Stimulated activated CD4-positive, alpha-beta T cell treated with anti-CD3 and anti-CD28 coated beads, Interleukin-1b, Interleukin-23, amount 100 ng/mL, for 48 hours (primary cell): Measurements from ENCODE around the gene PIK3R3.

ENCODE experiments used
- DNase-seq: peaks from one replicate; pipeline ENCODE4 v3.0.0-alpha.2; 2020

PIK3R3 gene

DNA sequence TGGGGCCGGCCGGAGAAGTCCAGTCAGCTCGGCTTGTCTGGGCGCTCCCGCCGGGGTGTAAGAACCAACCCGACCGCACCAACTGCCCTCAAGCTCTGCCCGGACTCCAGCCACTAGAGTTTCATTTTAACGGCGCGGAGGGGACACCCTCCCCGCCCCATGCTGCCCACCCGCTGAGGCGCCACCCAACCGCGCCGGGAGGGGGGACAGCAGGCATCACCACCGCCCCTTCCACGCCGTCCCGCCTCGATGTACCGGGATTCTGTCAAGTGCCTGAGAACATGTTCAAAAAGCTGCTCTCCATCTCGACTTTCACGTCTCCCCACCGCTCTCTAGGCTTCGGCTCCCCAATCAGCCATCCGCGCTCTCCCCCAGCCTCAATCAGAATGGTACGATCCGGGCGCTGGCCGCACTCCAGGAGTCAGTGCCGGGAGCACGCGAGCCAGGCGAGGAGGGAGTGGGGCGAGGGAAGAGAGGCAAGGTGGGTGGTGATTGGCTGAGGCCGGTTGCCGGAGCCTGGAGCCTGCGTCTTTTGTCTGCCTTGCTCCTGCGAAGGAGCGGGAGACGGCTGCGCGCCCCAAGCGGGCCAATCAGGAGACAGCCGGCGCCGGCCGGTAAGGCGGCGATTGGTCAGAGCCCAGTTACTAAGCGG lies at the start of gene PIK3R3:
Gene PIK3R3, minus strand, starts transcription at position 101 of the 652 bp plus-strand sequence. CDS start 677 bp downstream, outside the sequence.
- DNase-seq = peak; percentile 92

DNA sequence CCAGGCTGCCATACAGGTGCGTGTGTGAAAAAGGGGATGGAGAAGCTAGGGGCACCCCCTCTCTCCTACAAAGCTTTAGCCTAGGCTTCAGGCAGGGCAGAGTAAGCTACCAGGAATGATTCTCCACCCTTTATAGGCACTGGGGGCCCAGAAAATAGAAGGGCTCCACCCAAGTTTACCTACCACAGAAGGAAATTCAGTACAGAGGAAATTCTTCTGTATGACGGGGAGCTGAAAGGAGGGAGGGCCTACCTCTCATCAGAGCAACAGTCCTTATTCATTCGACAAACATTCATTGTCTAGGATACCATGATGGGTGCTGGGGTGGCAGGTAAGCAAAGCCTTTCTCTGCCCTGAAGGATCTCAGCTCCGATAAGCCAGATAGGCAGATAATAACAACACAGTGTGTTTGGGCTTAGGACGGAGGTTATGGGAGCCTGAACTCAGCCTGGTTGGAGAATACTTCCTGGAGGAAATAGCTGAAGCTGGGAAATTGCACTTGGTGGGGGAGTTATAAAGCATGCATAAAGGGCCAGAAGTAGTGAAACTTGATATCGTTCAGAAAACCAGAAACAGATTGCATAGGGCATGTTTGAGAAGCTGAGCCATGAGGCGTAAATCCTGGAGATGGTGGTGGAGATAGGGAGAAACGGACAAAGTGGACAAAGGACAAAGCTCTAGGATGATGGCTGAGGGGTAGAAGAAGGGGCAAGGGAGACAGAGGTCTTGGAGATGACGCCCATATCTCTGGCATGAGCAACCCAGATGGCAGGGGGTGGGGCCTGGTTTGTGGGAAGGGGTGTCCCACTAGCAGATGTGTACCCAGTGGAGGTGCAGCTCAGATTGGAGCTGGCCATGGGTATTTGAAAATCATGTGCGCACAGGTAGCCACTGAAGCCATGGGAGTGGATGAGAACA lies 49.2 kb upstream of the PIK3R3 start:
- DNase-seq = no peak

DNA sequence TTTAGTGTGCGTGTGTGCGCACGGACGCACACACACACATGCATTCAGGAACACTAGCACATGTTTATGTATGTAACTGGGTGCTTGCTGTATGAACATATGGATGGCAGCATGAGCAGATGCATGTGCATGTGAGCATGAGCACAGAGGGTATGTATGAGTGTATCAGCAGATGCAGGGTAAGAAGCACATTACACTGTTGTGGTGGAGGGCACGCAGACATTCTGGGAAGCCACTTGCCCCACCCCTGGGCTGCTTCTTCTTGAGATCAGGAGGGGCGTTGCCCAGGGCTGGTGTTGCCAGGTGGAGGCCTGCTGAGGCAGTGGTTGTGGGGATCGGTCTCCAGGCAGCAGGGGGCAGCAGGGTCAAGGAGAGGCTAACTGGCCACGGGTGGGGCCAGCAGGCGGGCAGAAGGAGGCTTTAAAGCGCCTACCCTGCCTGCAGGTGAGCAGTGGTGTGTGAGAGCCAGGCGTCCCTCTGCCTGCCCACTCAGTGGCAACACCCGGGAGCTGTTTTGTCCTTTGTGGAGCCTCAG lies 47.7 kb upstream of the PIK3R3 start:
- no peak for DNase-seq

DNA sequence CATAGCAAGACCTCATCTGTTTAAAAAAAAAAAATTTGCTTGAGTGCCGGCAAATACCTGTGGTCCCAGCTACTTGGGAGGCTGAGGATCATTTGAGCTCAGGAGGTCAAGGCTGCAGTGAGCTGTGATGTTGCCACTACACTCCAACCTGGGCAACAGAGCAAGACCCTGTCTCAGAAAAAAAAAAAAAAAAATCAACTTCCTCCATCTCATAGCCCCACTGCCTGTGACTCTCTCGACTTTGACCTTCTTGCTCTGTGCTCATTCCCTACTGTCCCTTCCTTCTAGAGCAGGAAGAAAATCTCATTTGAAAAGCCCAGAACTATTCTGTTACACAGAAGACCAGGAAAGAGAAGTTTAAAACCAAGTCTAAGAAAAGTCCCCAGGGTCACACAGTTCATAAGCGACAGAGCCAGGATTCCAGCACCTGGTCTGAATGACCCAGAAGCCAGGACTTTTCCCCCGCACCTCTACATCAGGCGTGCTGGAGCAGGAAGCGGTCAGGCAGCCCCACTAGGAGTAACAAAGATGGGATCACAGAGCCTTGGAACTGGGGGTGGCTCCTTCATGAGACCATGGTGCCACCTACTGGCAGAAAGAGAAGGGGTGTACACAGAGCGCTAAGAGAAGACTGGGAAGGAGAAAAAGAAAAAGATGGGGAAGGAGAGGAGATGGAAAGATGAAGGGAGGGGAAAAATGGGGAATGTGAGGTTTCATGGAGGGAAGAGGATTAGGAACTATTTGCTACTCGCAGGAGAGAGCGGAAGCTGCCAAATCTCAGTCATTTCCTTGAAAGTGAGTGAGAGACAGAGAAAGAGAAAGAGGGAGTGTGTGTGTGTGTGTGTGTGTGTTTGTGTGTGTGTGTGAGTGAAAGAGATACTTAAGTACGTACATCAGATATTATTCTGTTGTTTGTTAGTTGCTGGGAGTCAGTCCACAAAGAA lies 47.0 kb upstream of the PIK3R3 start:
- DNase-seq = peak; percentile 64

DNA sequence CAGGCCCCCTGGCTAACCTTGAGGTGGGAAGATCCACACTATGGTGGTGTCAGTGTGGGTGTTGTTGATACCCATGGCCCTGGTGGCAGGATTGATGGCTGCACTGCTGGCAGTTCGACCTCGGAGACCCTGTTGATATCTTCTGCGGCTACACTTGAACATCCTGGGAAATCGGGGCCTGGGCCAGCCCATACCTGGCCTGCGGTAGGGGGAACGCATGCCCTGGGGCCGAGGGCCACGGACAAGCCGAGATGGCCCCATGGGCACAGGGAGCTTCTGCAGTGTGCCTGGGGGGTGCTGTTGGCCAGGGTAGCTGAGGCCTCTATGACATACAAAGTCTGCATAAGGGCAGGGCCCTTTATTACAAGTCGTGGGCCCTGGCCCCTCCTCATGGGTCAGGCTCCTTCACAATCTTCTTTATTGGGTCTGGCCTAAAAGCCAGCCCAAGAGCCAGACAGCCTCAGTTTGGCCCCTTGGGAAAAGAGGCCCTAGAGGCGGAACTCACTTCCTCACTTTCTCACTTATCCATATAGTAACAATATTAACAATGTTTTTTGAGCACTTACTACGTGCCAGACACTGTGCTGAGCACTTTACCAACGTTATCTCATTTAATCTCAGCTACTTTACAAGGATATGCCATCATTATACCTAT lies 43.9 kb upstream of the PIK3R3 start, which contains the start of gene P3R3URF:
Gene P3R3URF, minus strand, starts transcription at position 278 of the 655 bp plus-strand sequence. Its CDS starts 17 bp downstream, at position 261.
- DNase-seq = no peak

DNA sequence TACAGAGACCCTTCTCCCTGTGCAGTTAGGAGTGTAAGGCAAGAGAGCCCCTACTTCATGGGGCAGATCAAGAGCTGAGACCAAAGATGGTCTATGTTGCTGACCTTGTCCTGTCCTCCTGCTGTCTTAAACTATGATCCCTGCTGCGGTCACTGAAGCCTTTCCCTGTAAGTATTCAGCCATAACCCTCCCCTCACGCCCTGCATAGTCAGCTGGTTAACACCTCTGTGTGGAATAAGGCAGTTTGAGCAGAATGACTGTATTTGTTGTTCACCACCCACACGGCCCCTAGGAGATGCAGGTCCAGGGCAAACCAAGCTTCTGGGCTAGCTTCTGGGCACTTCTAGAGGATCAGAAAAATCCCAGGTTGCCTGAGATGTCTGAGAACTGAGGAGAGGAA lies 42.8 kb upstream of the PIK3R3 start:
- DNase-seq = no peak

DNA sequence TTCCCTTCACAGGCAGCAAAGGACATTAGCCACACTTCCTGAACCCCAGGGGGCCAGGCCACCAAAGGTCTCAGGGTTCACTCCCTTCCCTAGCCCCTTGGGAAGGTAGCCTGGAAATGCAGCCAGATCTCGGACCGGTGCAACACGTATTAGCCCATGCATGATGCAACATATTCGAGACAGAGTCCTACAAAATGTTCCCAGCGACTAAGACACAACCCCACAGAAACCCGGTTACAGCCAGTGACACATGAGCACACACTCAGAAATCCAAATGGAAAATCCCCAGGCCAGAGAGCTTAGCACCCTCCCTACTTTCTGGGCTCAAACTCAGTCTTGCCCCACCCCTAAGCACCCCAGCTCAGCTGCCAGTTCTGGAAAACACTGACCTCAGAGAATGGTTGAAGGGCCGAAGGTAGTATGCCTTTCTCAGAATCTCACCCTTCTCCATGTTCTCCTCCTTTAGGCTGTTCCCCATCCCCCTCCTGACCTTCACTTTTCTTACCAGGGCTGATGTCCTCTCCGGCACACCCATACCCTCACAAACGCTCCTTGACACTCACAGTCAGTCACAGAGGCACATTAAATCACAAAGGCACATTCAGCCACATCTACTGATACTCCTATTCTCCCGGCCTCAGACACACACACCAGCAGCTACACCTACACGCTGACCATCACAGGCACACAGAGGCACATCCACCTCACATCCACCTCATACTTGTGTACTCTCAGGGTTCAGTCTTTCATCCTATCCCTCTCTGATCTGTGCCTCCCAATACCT lies 42.2 kb upstream of the PIK3R3 start, which contains the start of gene TSPAN1:
Gene TSPAN1, plus strand, starts transcription at position 640 of the 784 bp plus-strand sequence. CDS start 6,021 bp downstream, outside the sequence.
- DNase-seq = no peak

DNA sequence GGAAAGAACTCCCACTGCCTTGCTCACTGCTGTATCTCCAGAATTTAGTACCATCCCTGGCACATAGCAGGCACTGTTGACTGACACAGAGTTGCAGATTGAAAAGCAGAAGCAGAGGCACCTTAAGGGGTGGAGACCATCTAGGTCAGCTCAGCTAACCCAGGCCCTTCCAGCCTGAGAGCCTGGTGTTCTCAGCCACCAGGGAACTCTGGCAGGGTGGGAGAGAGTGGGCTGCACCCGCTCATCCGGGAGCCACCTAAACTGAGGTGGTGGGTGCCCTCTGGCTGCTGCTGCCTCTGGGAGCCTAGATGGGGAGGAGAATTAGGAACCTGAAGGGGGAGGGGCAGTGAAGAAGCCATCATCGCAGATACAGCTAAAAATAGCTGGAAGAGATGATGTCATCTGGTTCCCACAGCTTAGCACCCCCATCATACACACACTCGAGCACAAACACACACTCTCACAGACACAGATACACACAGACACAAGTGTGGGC lies 41.0 kb upstream of the PIK3R3 start:
- DNase-seq = no peak

DNA sequence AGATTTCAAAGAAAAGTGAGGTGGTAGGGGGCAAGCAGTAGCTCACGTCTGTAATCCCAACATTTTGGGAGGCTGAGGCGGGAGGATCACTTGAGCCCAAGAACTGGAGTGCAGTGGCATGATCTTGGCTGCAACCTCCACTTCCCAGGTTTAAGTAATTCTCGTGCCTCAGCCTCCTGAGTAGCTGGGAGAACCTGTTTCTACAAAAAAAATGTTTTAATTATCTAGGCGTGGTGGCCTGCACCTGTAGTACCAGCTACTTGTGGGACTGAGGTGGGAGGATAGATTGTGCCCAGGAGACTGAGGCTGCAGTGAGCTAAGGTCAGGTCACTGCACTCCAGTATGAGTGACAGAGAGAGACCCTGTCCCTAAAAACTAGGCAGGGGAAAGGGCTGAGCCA lies 39.9 kb upstream of the PIK3R3 start:
- DNase-seq = no peak

DNA sequence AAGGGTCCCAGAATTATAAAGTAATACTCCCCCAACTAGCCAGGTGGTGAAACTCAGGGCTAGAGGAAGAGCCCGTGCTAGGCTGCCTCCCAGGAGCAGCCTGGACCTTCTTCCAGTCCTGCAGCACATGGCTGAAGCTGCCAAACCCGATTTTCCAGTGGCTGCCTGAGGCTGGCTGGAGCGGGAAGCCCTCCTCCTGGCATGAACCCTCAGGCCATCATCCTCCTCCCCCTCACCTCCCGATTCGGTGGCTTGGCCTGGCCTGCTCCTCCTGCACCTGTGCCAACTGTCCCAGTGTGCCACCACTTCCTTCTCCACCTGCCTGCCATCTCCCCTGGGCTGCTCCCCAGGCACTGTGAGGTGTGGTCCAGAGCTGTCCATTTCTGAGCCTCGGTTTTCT lies 39.4 kb upstream of the PIK3R3 start:
- no peak for DNase-seq

DNA sequence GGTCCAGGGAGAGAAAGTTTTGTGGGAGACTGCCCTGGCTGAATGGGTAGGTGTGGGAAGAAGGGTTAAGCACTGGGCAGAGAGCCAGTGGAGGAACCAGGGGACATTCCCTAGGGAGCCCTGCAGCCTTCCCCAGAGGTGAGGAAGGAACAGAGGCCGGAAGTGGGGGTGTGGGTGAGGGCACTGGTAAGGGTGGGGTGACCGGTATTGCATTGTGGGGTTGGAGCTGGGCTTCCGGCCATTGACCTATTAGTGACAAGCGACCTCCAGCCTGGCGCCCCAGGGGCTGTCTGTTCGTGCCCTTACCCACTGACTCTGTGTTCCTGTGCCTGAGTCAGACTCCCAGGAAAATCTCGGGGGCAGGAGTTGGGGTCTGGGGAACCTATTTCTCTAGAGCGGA lies 38.9 kb upstream of the PIK3R3 start:
- no peak for DNase-seq

DNA sequence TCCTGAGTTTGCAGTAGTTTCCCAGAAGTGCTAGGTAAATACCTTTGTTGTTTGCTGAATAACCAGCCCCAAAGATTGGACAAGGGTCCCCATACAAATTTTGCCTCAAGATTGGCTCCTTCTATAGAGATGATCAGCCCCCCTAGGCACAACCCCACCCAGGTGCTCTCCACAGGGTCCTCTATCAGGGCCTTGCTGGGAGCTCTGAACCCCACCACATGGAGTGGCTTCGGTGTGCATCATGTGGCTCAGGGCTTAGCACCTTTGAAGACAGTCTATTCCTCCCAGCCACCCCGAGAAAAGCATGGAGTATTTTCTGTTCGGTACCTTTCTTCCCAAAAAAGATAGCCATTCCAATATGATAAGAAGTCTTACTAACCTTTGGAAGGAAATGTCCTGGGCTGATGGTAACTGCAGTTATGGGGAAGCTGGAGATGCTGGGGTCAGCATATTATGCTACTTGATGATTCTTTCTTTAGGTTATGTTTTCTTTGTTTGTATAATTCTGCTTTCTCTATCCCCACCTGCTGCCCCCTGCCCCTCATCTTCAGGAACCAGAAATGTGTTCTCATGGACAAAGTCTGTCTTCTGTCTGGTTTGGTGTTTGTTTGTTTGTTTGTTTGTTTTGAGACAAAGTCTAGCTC lies 37.5 kb upstream of the PIK3R3 start:
- DNase-seq = no peak

DNA sequence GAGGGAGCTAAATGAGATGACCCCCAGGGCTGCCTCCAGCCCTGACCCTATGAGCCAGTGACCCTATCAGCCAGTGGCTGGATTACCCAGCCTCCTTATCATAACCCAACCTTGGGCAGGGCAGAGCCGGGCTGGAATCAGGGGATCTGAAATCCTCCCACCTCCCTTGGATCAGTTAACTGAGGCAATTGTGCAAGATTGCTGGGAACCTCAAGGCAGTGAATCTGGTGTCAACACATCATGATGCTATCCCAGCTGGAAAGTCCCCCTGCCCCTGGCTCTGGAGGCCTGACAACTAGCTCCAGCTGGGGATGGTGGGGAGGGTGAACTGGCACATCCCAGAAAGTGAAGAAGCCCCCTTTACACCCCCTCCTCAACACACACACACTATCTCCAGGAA lies 36.0 kb upstream of the PIK3R3 start:
- DNase-seq = no peak

DNA sequence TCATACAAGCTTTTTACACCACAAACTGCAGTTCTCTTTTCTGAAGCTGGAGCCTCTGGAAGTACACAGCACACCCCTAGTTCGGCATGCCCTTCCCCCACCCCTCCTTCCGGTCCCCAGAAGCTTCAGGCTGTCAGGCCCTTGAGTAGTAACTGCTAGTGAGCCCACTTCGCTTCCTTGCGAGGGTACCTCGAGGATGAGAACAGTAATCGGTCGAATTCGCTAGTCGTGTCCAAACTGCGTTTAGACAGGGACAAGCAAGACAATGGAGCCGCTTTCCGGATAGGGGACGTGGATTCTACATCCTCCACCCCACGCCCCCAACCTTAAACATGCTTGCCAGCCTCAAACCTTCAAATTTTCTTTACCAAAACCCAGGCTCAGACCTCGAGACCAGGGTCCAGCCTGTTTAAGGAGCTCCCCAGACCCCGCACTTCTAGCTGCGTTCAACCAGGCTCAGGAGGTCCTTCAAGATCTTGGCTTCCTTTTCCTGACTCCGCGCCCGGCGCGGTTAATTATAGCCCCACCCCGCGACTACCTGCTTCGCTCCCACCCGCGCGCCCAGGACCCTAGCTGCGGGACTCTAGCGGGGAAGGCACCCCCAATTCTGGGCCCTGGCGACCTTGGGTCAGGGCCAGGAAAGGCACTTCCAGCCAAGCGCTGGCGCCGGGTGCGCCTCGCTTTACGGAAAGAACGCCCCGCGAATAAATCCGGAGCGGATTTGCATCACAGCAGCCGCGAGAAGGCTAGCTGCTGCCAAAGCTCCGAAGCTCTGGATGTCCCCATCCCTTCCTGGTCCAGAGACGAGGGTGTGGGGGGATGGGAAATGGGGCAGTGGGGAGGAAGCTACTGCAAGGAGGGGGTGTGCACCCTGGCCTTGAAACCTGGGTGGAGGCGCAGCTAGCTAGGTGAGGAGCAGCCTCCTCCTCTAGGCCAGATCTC lies 34.4 kb upstream of the PIK3R3 start:
- DNase-seq = peak; percentile 26

DNA sequence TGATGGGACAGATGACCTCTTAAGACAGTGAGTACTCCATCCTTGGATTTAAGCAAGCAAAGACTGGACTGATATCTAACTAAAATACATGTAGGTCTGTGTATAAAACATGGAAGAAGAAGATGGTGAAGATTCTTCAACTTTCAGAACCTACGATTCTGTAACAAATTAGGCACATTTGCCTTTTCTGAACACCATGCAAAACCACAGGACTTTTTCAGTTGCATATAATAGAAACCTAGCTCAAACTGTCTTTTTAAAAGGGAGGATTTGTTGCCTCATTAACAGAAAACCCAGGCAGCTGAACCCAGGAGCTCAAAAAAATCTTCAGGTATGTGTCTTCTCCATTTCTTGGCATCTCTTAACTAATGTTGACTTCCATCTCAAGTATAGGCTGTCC lies 27.8 kb upstream of the PIK3R3 start:
- no peak for DNase-seq

DNA sequence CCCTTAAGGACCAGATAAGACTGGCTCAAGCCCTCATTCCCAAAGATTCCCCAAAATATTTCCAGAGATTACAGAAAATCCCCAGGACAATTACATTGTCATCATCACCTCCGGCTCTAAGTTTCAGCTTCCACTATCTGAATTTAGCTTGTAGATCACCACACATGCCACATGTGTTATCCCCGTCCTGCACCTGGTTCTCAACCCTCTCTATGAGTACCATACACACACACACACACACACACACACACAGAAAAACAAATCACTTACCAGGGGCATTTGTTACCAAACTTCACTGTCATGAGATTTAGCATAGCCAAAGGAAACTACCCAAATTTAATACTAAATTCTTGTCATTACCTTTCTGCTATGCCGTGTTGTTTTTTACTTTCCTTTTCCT lies 27.1 kb upstream of the PIK3R3 start:
- DNase-seq = no peak

DNA sequence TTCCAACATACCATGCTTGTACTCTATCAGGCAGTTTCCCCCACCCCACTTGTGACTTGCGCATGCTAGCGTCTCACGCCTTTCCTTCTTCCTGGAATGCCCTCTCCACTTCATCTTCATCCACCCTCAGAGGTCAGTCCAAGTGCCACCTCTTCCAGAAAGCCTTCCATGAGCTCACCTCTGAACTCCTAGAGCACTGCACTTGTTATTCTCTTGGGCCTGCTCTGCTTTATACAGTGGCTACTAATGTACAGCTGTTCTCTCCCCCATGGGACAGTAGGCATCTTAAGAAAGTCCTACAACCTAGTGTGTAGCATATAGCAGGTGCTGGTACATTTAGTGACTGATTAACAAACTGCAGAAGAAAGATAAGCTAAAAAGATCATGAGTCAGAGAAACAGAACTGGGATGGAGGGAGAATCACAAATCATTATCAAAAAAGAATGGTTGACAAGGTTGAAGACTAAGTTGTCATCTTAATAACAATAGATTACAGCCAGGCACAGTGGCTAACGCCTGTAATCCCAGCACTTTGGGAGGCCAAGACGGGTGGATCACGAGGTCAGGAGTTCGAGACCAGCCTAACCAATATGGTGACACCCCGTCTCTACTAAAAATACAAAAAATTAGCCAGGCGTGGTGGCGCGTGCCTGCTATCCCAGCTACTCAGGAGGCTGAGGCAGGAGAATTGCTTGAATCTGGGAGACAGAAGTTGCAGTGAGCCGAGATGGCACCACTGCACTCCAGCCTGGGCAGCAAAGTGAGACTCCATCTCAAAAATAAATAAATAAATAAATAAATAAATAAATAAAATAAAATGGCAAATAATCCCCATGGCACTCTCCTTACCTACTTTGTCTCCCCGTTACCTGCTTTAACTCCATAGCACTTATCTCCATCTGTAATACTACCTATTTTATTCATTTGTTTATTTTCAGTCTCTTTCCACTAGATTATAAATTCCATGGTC lies 26.2 kb upstream of the PIK3R3 start:
- DNase-seq = no peak

DNA sequence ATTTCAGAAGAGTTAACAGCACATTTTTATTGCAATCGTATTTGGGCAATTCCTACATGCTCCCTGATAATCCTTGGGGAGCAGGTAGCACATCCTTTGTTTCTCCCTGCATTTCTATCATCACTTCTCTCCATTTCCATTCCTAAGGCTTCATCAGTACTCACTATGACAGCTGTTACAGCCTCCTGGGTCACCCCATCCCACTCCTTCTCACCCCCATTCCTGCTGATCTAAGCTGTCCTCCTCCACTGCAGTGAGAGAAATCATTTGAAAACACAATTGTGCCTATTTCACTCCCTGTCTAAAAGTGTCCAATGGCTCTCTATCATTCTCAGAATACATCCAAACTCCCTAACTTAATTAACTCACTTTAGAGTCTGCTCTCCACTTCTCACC lies 25.5 kb upstream of the PIK3R3 start:
- DNase-seq = no peak
